Fibroblast of lung (primary cell): Measurements from ENCODE around the gene DYNLT4. TPM values are rescaled to one million over a fixed set of nuclear protein-coding genes. Genes with fewer than 3 reads are reported as not detected.
A peak's percentile ranks its signal among the peaks of the same experiment; 100 is the strongest.

Experiments
- DNase-seq, 2 donors: peaks; one replicate each; pipeline versions ENCODE4 v3.0.0 to v3.0.0-alpha.2; 2010; ENCODE audit warnings: low read depth in 2 of 2
- H2AFZ ChIP-seq: 2 replicates; pipeline ENCODE4 v1.5.1; 2012; ENCODE audit warnings: low read length, control low read depth, inconsistent platforms
- H3K27ac ChIP-seq: 2 replicates; pipeline ENCODE4 v1.5.1; 2011; ENCODE audit warnings: low read length, control low read depth; ENCODE audit not compliant: insufficient read depth
- H3K27me3 ChIP-seq: 2 replicates; pipeline ENCODE4 v1.5.1; 2011; ENCODE audit warnings: mild to moderate bottlenecking, low read length; ENCODE audit not compliant: control insufficient read depth, insufficient read depth
- H3K36me3 ChIP-seq: 2 replicates; pipeline ENCODE4 v1.5.1; 2011; ENCODE audit warnings: low read length; ENCODE audit not compliant: control insufficient read depth, insufficient read depth
- H3K4me1 ChIP-seq: 2 replicates; pipeline ENCODE4 v1.5.1; 2011; ENCODE audit warnings: low read length; ENCODE audit not compliant: control insufficient read depth, insufficient read depth; ENCODE audit errors: extremely low read depth
- H3K4me2 ChIP-seq: 2 replicates; pipeline ENCODE4 v1.5.1; 2011; ENCODE audit warnings: low read length, control low read depth; ENCODE audit not compliant: insufficient read depth; ENCODE audit errors: extremely low read depth
- H3K4me3 ChIP-seq, 4 experiments: fragments of 200-600 bp in 1 of 4; sonication (generic) in 1 of 4; replicated peaks in 1 of 4; 2 replicates each; pipeline ENCODE4 v1.5.1; 2011 to 2016; ENCODE audit warnings: low read length in 4 of 4, low read depth in 3 of 4, mild to moderate bottlenecking in 3 of 4, control low read depth in 2 of 4, inconsistent platforms in 1 of 4, mixed read lengths in 1 of 4; ENCODE audit not compliant: insufficient read depth in 1 of 4; ENCODE audit errors: control extremely low read depth in 1 of 4
- H3K79me2 ChIP-seq: 2 replicates; pipeline ENCODE4 v1.5.1; 2012; ENCODE audit warnings: mild to moderate bottlenecking, low read length, inconsistent platforms; ENCODE audit not compliant: control insufficient read depth, insufficient read depth
- H3K9ac ChIP-seq: 2 replicates; pipeline ENCODE4 v1.5.1; 2011; ENCODE audit warnings: mild to moderate bottlenecking, low read length, control low read depth; ENCODE audit not compliant: insufficient read depth
- H3K9me3 ChIP-seq: 2 replicates; pipeline ENCODE4 v1.5.1; 2012; ENCODE audit warnings: low read depth, low read length; ENCODE audit not compliant: control insufficient read depth, insufficient read depth
- H4K20me1 ChIP-seq: 2 replicates; pipeline ENCODE4 v1.5.1; 2011; ENCODE audit warnings: low read length; ENCODE audit not compliant: control insufficient read depth, insufficient read depth; ENCODE audit errors: extremely low read depth
- EZH2 ChIP-seq: IDR thresholded peaks from 2 replicates; pipeline ENCODE4 v1.5.1; 2012; ENCODE audit warnings: low read length, control low read depth, mild to moderate bottlenecking; ENCODE audit errors: missing control alignments
- polyA plus RNA-seq, 2 donors: library from polyadenylated mRNA; depleted of rRNA in 1 of 2; stranded (reverse) in 1 of 2; unstranded in 1 of 2; fragments of >200 nt; gene quantifications; 2 replicates each; pipeline ENCODE4 v1.2.1, GENCODE V29; 2011 to 2012; ENCODE audit warnings: missing spikeins in 1 of 2
- total RNA-seq: library from RNA; depleted of rRNA; stranded (reverse); fragments of >200 nt; gene quantifications from 2 replicates; pipeline ENCODE4 v1.2.1, GENCODE V29; 2014
- TF ChIP-seq, protein P1 (sequence below), 2 donors: IDR thresholded peaks in 1 of 2; conservative IDR thresholded peaks in 1 of 2; 1 replicate in 1 of 2; 2 replicates in 1 of 2; pipeline ENCODE4 v1.5.1; 2011 to 2012; ENCODE audit warnings: low read length in 2 of 2, control low read depth in 1 of 2, inconsistent platforms in 1 of 2, low read depth in 1 of 2, mild to moderate bottlenecking in 1 of 2

DYNLT4 gene
- total and polyA plus RNA-seq, 2 donors (not counting 1 experiment from before 2014, with no cell fraction given): 0.66 TPM; not detected in 1

DNA sequence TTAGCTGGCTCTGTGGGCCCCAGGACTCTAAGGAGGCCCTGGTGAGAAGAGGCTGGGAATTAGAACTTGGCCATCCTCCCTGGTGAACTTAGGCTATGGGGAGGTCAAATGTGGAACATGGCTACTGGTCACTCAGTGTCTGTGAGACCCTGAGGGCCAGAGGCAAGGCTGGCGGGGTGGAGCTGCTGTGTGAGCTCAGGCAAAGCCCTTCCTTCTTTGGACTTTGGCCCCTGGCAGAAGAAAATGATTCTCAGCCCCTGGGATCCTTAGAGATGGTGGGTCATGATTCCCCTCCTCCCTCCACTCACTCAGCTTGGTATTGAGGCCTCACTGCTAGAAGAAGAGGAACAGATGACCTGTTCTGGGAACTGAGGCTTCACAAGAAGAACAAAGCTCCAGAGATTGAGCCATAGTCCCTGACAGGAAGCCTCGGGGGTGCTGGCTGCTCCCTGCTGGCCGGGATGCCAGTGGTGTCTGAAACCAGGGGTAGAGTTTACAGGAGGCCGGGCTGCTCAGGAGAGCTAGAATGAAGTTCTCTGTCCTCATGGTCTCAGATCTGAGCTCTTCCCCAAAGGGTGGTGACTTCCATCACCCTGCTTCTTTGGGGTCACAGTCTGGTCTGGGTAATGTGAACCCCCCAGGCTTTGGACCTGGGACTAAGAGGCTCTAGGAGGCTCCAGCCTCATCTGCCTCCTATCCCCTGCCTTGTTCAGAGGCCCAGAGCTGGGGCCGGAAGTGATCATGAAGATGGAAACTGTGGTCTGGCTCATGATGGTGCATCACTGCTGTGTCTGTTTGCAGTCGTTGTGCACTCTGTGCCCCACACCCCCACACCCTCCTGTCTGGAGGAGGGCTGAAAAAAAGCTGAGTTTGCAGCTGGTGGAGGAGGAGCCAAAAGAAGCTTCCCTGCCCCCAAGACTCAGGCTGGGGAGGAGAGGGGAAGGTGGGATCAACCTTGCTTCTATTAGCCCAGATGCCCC lies 2.1 kb upstream of the DYNLT4 start:
- Histone ChIP-seq H3K9me3 (no peaks in the 10 kb centered on the region), H2AFZ (no peak overlapping the region), H3K36me3 (peaks cover 31% of the 10 kb centered on the region), H3K27me3 (no peaks in the 10 kb centered on the region), H4K20me1 (no peaks in the 10 kb centered on the region), H3K9ac (peak overlapping the region; percentile 92), H3K27ac (peak overlapping the region; percentile 100), H3K79me2 (peaks cover 30% of the 10 kb centered on the region), H3K4me3 (peak overlapping the region; percentile 47 to 64 (median 50)), H3K4me1 (peaks cover 64% of the 10 kb centered on the region), H3K4me2 (peak overlapping the region; percentile 93)
- TF ChIP-seq, protein P1, sequence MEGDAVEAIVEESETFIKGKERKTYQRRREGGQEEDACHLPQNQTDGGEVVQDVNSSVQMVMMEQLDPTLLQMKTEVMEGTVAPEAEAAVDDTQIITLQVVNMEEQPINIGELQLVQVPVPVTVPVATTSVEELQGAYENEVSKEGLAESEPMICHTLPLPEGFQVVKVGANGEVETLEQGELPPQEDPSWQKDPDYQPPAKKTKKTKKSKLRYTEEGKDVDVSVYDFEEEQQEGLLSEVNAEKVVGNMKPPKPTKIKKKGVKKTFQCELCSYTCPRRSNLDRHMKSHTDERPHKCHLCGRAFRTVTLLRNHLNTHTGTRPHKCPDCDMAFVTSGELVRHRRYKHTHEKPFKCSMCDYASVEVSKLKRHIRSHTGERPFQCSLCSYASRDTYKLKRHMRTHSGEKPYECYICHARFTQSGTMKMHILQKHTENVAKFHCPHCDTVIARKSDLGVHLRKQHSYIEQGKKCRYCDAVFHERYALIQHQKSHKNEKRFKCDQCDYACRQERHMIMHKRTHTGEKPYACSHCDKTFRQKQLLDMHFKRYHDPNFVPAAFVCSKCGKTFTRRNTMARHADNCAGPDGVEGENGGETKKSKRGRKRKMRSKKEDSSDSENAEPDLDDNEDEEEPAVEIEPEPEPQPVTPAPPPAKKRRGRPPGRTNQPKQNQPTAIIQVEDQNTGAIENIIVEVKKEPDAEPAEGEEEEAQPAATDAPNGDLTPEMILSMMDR (conservative IDR thresholded peaks at IDR 0.05 in 1 of 2, IDR thresholded peaks at IDR 0.05 in 1 of 2; ENCODE audit: low read depth in 1 of 2, low read length in 2 of 2): no peak
- no peak for TF ChIP-seq EZH2
- DNase-seq: peak; percentile 62 to 86

DNA sequence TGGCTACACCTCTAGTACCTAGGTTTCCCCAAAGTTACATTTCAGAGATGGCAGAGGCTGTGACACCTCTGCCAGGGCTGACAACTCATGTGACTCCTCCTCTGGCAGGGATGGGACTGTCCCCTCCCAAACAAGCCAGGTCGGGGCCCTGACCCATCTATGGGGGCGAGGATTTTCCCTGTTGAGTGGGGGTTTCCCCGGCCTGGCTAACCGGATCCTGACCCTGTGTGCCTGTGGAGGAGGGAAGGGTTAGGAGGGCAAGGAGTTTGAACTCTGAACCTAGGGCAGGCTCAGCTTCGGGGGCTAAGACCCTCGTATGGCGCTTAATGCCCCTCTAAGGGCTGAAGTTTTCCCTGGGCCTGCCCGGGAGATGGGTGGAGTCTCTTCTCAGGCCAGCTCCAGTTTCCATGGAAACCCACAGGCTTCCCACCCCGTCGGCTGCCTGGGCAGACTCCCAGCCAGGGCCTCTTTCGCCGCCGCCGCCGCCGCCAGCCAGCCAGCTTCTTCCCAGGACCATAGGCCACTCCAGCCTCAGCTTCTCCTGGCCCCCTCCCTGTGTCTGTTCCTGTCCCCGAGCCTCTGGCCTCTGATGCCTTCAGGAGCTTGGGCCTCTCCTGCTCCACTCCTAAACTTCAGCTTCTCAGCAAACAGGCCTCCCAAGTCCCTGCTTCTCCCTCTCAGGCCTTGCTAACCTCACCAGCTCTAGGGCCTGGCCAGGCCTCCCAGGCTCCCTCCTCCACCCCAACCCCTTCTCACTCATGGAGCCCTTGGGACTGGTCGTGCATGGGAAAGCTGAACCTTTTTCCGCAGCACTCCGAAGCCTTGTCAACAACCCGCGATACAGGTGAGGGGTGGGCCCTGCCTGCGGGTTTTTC lies 1.1 kb upstream of the DYNLT4 start, which contains the start of gene BTBD19:
Gene BTBD19 (plus strand): TSS at position 461 of the 875 bp plus-strand sequence. CDS start 298 bp downstream, at position 759.
- Histone ChIP-seq H4K20me1 (no peaks in the 10 kb centered on the region), H3K27me3 (no peaks in the 10 kb centered on the region), H3K79me2 (peaks cover 40% of the 10 kb centered on the region), H3K4me3 (peak within 1 kb of the TSS; percentile 47 to 64 (median 50)), H3K9ac (peak within 1 kb of the TSS; percentile 92), H3K4me1 (peaks cover 67% of the 10 kb centered on the region), H3K36me3 (peaks cover 36% of the 10 kb centered on the region), H3K9me3 (no peaks in the 10 kb centered on the region), H2AFZ (no peak within 1 kb of the TSS), H3K27ac (peak within 1 kb of the TSS; percentile 100), H3K4me2 (peak within 1 kb of the TSS; percentile 93)
- TF ChIP-seq EZH2: no peak
- TF ChIP-seq, protein P1 (conservative IDR thresholded peaks at IDR 0.05 in 1 of 2, IDR thresholded peaks at IDR 0.05 in 1 of 2; ENCODE audit: low read depth in 1 of 2, low read length in 2 of 2): no peak
- peak; percentile 93 to 95 for DNase-seq
